Mesothelial cell of epicardium (in vitro differentiated cells): Measurements from ENCODE around the gene ZNF500. TPM values are rescaled to one million over a fixed set of nuclear protein-coding genes. Genes with fewer than 3 reads are reported as not detected.

Experiments
- DNase-seq, 2 experiments: peaks; one replicate each; pipeline ENCODE4 v3.0.0; 2021; ENCODE audit warnings: low spot score in 2 of 2; ENCODE audit not compliant: unreplicated experiment in 2 of 2
- H3K27ac Mint-ChIP-seq: 2 replicates; pipeline ENCODE4 v1.8.0; 2021; ENCODE audit warnings: mixed read lengths
- H3K27me3 Mint-ChIP-seq: 2 replicates; pipeline ENCODE4 v1.8.0; 2021; ENCODE audit warnings: low read depth, mixed read lengths
- H3K36me3 Mint-ChIP-seq: 2 replicates; pipeline ENCODE4 v1.8.0; 2021; ENCODE audit warnings: mixed read lengths
- H3K4me1 Mint-ChIP-seq: 2 replicates; pipeline ENCODE4 v1.8.0; 2021; ENCODE audit warnings: mixed read lengths
- H3K4me3 Mint-ChIP-seq: 2 replicates; pipeline ENCODE4 v1.8.0; 2021; ENCODE audit warnings: mild to moderate bottlenecking, moderate library complexity, mixed read lengths
- H3K9me3 Mint-ChIP-seq: 2 replicates; pipeline ENCODE4 v1.8.0; 2021; ENCODE audit warnings: mixed read lengths
- total RNA-seq: library from RNA; stranded (reverse); gene quantifications from 3 replicates; pipeline ENCODE4 v1.2.1, GENCODE V29; 2021
- TF ChIP-seq, protein P1 (sequence below): fragments of 200-600 bp; sonication (generic); IDR thresholded peaks from one replicate; pipeline ENCODE4 v1.5.0; 2021; ENCODE audit warnings: antibody characterized with exemption; ENCODE audit not compliant: unreplicated experiment

Gene ZNF500
- total RNA-seq, 1 donor from 2014 or later, result 29.8 TPM

DNA sequence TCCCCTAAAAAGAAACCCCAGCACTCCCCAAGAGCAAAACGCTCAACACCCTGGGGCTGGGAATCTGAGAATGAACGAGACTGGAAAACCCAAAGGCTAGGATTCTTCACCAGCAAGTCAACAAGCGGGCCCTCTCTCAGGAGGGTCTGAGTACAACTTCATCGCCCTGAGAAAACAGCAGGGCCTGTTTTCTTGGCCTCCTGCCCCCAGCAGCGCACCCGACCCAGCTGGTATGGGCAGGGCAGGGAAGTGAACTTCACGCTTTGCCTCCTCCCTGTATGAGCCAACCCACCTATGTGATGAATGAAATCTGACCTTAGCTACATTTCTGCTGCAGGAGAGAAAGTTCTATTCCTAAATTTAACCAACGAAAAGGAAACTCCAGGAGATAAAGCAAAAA lies 62.5 kb downstream of the ZNF500 start:
- H3K27me3 Mint-ChIP-seq, result no peaks in the 10 kb centered on the region
- H3K27ac Mint-ChIP-seq, result no peak overlapping the region
- no peak for DNase-seq
- H3K9me3 Mint-ChIP-seq, result no peaks in the 10 kb centered on the region
- H3K4me3 Mint-ChIP-seq, result no peak overlapping the region
- H3K4me1 Mint-ChIP-seq, result no peaks in the 10 kb centered on the region
- TF ChIP-seq, protein P1, sequence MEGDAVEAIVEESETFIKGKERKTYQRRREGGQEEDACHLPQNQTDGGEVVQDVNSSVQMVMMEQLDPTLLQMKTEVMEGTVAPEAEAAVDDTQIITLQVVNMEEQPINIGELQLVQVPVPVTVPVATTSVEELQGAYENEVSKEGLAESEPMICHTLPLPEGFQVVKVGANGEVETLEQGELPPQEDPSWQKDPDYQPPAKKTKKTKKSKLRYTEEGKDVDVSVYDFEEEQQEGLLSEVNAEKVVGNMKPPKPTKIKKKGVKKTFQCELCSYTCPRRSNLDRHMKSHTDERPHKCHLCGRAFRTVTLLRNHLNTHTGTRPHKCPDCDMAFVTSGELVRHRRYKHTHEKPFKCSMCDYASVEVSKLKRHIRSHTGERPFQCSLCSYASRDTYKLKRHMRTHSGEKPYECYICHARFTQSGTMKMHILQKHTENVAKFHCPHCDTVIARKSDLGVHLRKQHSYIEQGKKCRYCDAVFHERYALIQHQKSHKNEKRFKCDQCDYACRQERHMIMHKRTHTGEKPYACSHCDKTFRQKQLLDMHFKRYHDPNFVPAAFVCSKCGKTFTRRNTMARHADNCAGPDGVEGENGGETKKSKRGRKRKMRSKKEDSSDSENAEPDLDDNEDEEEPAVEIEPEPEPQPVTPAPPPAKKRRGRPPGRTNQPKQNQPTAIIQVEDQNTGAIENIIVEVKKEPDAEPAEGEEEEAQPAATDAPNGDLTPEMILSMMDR, result no peak
- peaks cover 26% of the 10 kb centered on the region for H3K36me3 Mint-ChIP-seq

DNA sequence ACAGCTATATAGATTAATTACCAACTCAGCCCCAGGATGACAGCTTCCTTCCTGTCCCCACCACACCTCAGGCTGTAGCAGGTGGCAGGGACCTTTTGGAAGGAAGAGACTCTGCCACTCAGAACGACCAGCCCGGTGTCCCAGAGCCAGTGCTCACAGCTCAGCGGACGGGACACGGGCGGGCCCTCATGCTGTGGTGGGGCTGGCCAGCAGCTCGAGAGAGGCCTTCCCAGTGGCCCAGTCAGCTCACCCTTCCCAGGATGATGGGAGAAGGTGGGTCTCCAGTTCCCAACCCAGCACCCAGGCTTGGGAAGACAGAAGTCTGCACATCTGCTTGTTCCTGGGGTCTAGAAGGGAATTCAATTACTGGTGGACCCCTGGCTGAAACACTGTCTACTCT lies 63.1 kb downstream of the ZNF500 start:
- no peaks in the 10 kb centered on the region for H3K9me3 Mint-ChIP-seq

DNA sequence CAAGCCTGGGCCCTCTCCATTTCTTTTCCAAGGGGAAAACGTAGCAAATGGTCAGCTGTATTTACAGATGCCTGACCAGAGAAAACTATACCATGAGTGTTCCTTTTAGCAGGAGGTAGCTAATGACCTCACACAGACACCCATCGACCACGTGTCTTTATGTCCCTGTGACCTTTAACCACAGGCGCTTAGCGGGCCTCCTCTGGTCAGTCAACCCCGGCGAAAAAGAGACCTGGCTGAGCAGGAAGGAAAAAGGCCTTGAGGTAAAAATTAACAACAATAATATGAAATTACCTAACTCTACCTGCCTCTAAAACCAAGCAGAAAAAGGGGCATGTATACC lies 64.5 kb downstream of the ZNF500 start:
- Mint-ChIP-seq H3K27ac (no peak overlapping the region), H3K36me3 (peaks cover 25% of the 10 kb centered on the region), H3K4me3 (no peak overlapping the region)

More for the DNA sequence above, 63.1 kb downstream of the ZNF500 start:
- Mint-ChIP-seq H3K36me3 (peaks cover 29% of the 10 kb centered on the region), H3K4me1 (no peaks in the 10 kb centered on the region), H3K27ac (no peak overlapping the region), H3K27me3 (no peaks in the 10 kb centered on the region), H3K4me3 (no peak overlapping the region)
- TF ChIP-seq, protein P1, result no peak
- DNase-seq, result no peak

DNA sequence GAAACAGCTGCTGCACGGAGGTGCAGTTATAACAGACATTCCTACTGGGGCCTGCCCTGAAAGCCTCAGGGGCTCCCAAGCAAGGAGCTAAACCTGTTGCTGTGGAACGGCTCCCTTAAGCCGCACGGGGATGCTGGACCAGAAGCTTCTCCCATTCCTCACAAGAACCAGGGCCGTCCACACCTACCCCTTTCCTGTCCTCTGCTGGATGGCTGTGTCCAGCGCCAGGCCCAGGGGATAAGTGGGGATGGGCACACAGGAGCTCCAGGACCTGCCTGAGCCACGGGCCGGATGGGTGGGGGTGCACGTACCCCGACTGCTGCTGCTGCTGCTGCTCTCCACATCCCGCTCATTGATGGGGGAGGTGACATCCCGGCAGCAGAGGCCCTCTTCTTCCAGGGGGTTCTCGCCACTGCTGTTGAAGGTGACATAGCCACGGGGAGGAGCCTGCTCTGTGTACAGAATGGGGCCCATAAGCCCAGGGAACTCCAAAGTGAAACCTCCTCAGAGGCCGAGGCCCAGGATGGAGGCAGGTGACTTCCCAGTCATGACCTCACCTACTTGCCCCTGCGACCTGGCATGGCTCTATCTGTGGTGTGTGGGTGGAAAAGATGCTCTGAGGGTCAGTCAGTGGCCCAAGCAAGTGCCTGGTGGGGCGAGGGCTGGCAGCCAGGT lies 65.0 kb downstream of the ZNF500 start:
- H3K4me3 Mint-ChIP-seq, result no peak overlapping the region
- H3K27ac Mint-ChIP-seq, result no peak overlapping the region
- peaks cover 21% of the 10 kb centered on the region for H3K36me3 Mint-ChIP-seq
- H3K4me1 Mint-ChIP-seq, result no peaks in the 10 kb centered on the region
- TF ChIP-seq, protein P1, result no peak
- H3K9me3 Mint-ChIP-seq, result no peaks in the 10 kb centered on the region
- no peak for DNase-seq
- H3K27me3 Mint-ChIP-seq, result no peaks in the 10 kb centered on the region

More for the DNA sequence above, 64.5 kb downstream of the ZNF500 start:
- Mint-ChIP-seq H3K4me1 (no peaks in the 10 kb centered on the region), H3K27me3 (no peaks in the 10 kb centered on the region), H3K9me3 (no peaks in the 10 kb centered on the region)
- DNase-seq, result no peak
- TF ChIP-seq, protein P1, result no peak

DNA sequence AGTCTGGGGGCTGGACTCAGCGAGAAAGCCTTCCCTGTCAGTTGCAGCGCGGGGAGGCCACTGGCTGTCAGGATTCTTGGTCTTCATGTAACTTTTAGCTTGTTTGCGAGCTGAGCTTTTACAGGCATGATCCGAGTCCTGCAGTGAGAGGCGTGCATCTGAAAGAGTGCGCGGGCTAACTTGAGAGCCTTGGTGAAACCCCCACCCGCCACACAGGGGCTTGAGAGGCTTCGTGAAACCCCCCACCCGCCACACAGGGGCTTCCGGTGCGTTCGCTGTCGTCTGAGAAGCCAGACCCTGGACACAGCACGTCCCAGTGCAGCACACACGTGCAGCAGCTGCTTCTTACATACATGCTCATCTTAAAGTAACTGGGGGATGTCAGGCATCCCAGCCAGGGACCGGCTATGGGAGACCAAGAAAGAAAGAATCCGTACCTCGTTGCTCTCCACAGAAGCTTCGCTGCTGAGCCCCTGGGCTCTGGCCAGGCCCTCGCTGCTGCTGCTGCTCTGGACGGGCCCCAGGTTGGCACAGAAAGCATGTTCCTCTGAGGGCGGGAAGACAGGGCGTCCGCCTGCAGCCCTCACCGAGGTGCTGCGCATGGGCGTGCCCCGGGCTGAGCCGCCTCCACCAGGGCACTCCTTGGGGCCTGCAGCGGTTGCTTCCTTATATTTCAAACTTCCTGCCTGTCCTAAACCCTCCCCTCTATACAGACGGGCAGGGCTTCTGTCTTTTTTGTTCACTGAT lies 65.8 kb downstream of the ZNF500 start:
- no peak for DNase-seq
- Mint-ChIP-seq H3K27me3 (no peaks in the 10 kb centered on the region), H3K9me3 (no peaks in the 10 kb centered on the region), H3K36me3 (peaks cover 16% of the 10 kb centered on the region), H3K4me3 (no peak overlapping the region), H3K4me1 (no peaks in the 10 kb centered on the region), H3K27ac (no peak overlapping the region)
- TF ChIP-seq, protein P1, result no peak
